Measurements from ENCODE around the gene SMAD6. TPM values are rescaled to one million over a fixed set of nuclear protein-coding genes. Genes with fewer than 3 reads are reported as not detected.

Gene SMAD6
- 54.6 and 73.2 TPM in 2 replicates for total RNA-seq (2011; cell fraction: chromatin; rRNA removed; ENCODE audit: low replicate concordance)
- 34.3 and 36.4 TPM in 2 replicates for total RNA-seq (2011; cell fraction: nucleolus; rRNA removed)
- 49.6 and 69.7 TPM in 2 replicates for total RNA-seq (2011; cell fraction: nucleoplasm; rRNA removed)
- total RNA-seq (2014; rRNA removed) = 11.3 and 14.5 TPM in 2 replicates
- 1.7 and 2.5 TPM in 2 replicates for total RNA-seq (2014; rRNA removed; fragmentation: Illumina TruSeq; extraction: Trizol)
- 3.7 and 4.1 TPM in 2 replicates for total RNA-seq (2015; rRNA removed; fragmentation: Illumina TruSeq; extraction: Trizol)
- 14.2 and 15.5 TPM in 2 replicates for total RNA-seq (2021)
- polyA plus RNA-seq (2011; rRNA removed) = 5.3 and 9.2 TPM in 2 replicates
- polyA plus RNA-seq (2011; cell fraction: cytosol; rRNA removed) = 4.6 and 10.2 TPM in 2 replicates
- polyA plus RNA-seq (2011; cell fraction: nucleus; rRNA removed) = 10.8 and 14.0 TPM in 2 replicates
- polyA plus RNA-seq (2012) = 7.4 and 21.2 TPM in 2 replicates
- polyA plus RNA-seq (2014; fragmentation: Illumina TruSeq; extraction: Trizol) = 1.1 and 1.4 TPM in 2 replicates
- polyA plus RNA-seq (2014; fragmentation: Nextera tagmentation; extraction: Ambion mirVana) = under 1 TPM; 0.10 to 0.13 TPM
- polyA plus RNA-seq (2014; rRNA removed) = 4.6 and 6.9 TPM in 2 replicates
- polyA minus RNA-seq (2011; rRNA and poly(A)+ RNA removed) = 7.7 and 9.1 TPM in 2 replicates
- 12.8 and 25.8 TPM in 2 replicates for polyA minus RNA-seq (2011; cell fraction: cytosol; rRNA and poly(A)+ RNA removed)
- polyA minus RNA-seq (2011; cell fraction: nucleus; rRNA and poly(A)+ RNA removed) = 13.9 and 32.1 TPM in 2 replicates
- Bru-seq, nascent RNA = percentile 82 among the genes with signal in this experiment
- percentile 58 among the genes with signal in this experiment for BruChase-seq, experiment 1, labeled RNA remaining after a 2-hour chase
- BruChase-seq, experiment 2, labeled RNA remaining after a 6-hour chase = percentile 53 among the genes with signal in this experiment
- long read RNA-seq, experiment 1, full-length matches to known transcripts = 11 of 14 reads
- long read RNA-seq, experiment 1, partial matches to known transcripts = 0 of 14 reads
- long read RNA-seq, experiment 1, other reads (novel, unspliced or antisense) = 3 of 14 reads
- long read RNA-seq, experiment 2, full-length matches to known transcripts = 3 of 24 reads
- long read RNA-seq, experiment 2, partial matches to known transcripts = 3 of 24 reads
- long read RNA-seq, experiment 2, other reads (novel, unspliced or antisense) = 18 of 24 reads
- long read RNA-seq, experiment 3 = 0 reads

DNA sequence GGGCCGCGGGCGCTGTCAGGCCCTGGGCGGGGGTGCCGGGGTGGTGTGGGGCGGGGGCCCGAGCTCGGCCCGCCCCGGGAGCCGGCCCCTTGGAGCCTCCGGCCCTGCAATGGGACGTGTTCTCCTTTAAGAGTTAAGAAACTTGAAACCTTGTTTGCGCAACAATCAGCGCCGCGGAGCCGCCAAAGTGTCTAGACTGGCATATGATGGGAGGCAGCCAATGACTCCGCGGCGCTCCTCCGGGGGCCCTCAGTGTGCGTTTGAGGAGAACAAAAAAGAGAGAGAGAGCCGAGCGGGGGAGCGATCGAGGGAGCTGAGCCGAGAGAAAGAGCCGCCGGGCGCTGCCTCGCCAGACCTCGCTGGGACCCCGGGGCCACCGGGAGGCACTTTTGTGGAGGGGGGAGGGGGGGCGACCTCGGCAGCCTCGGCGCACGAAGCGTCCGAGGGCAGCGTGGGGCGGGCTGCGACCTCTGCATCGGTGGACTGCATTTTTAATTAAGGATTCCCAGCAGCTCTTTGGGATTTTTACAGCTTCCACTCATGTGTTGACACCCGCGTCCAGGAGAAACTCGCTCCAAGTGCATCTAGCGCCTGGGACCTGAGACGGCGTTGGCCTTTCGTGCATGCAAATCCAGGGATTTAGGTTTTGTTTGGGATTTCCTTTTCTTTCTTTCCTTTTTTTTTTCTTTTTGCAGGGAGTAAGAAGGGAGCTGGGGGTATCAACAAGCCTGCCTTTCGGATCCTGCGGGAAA, at the start of gene SMAD6:
Gene SMAD6 (plus strand): TSS at position 202 of the 752 bp plus-strand sequence. CDS start 1,023 bp downstream, outside the sequence.
- H3K4me3 ChIP-seq = peak within 1 kb of the TSS; percentile 49
- DNase-seq (ENCODE audit: extremely low read depth in 1 of 4, low spot score in 3 of 4) (peak; percentile 82 to 95 (median 85)), ATAC-seq (peak; percentile 78), FAIRE-seq (peak; percentile 87)
- peak within 1 kb of the TSS; percentile 34 for H2AFZ ChIP-seq (ENCODE audit: low read depth, low read length)
- peak within 1 kb of the TSS; percentile 32 to 92 for H3K9ac ChIP-seq (ENCODE audit: insufficient read depth in 1 of 2, low read depth in 2 of 2, low read length in 2 of 2)
- H3K9me3 ChIP-seq (replicated peaks; ENCODE audit: control insufficient read depth, insufficient read depth, low read depth, low read length) = no peaks in the 10 kb centered on the region
- no TSS peak for BruUV-seq (replicated peaks)
- H4K20me1 ChIP-seq (replicated peaks; ENCODE audit: control insufficient read depth, insufficient read depth, low read length) = peaks cover 20% of the 10 kb centered on the region
- intact Hi-C loops (cut with micrococcal nuclease) (no loop called here), in situ Hi-C loops (cut with MboI) (no loop called here)
- POLR2A ChIA-PET = interaction anchor here (0.9 to 1.8 kb wide), 5 partner anchors 9 to 73 kb away, joined by 3 to 6 read pairs (median 4); no protein-coding TSS in a partner anchor
- peak within 1 kb of the TSS; percentile 81 for H3K4me2 ChIP-seq (ENCODE audit: insufficient read depth, low read length)
- 0 out of 3 replicates have a peak, but pooled peaks cover 2% of the 10 kb centered on the region for H3K36me3 ChIP-seq (ENCODE audit: control insufficient read depth, insufficient read depth, low read length)
- peaks cover 8 to 56% of the 10 kb centered on the region in 2 experiments; a peak in 3 of 5 replicates for H3K4me1 ChIP-seq (replicated peaks in 1 of 2; ENCODE audit: control insufficient read depth in 2 of 2, insufficient read depth in 2 of 2, low read length in 2 of 2)
- H3K27me3 ChIP-seq (ENCODE audit: control insufficient read depth in 2 of 2, insufficient read depth in 2 of 2, low read length in 2 of 2) = no peaks in the 10 kb centered on the region
- no peaks in the 10 kb centered on the region for H3K9me1 ChIP-seq (ENCODE audit: control insufficient read depth, insufficient read depth, low read length)
- peaks cover 58% of the 10 kb centered on the region for H3K79me2 ChIP-seq (ENCODE audit: control insufficient read depth, insufficient read depth, low read length)
- peak within 1 kb of the TSS; percentile 58 for H3K27ac ChIP-seq (ENCODE audit: extremely low read depth, low read depth, low read length)
- WGBS (ENCODE audit: insufficient coverage, low coverage, missing lambda C conversion rate) = 8% methylated on average over 35 of the region's 55 CpGs
- CTCF ChIA-PET (ENCODE audit: low intra/inter-chr PET ratio) = no interaction called here
- TF ChIP-seq, protein P1, sequence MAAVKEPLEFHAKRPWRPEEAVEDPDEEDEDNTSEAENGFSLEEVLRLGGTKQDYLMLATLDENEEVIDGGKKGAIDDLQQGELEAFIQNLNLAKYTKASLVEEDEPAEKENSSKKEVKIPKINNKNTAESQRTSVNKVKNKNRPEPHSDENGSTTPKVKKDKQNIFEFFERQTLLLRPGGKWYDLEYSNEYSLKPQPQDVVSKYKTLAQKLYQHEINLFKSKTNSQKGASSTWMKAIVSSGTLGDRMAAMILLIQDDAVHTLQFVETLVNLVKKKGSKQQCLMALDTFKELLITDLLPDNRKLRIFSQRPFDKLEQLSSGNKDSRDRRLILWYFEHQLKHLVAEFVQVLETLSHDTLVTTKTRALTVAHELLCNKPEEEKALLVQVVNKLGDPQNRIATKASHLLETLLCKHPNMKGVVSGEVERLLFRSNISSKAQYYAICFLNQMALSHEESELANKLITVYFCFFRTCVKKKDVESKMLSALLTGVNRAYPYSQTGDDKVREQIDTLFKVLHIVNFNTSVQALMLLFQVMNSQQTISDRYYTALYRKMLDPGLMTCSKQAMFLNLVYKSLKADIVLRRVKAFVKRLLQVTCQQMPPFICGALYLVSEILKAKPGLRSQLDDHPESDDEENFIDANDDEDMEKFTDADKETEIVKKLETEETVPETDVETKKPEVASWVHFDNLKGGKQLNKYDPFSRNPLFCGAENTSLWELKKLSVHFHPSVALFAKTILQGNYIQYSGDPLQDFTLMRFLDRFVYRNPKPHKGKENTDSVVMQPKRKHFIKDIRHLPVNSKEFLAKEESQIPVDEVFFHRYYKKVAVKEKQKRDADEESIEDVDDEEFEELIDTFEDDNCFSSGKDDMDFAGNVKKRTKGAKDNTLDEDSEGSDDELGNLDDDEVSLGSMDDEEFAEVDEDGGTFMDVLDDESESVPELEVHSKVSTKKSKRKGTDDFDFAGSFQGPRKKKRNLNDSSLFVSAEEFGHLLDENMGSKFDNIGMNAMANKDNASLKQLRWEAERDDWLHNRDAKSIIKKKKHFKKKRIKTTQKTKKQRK (IDR thresholded peaks at IDR 0.05; ENCODE audit: borderline replicate concordance, low read depth, low read length) = no peak
- TF ChIP-seq SIRT6 (IDR thresholded peaks at IDR 0.05; ENCODE audit: low read depth, low read length) (no peak), CBFA2T2 (conservative IDR thresholded peaks at IDR 0.05) (peak; percentile 35), DACH1 (IDR thresholded peaks at IDR 0.05; ENCODE audit: partially characterized antibody) (peak; percentile 61), IRF2 (CRISPR knock-in tag; IDR thresholded peaks at IDR 0.05) (no peak), ZFPM2 (CRISPR knock-in tag; IDR thresholded peaks at IDR 0.05) (no peak), ZNF699 (CRISPR knock-in tag; IDR thresholded peaks at IDR 0.05; ENCODE audit: insufficient replicate concordance) (no peak), ETV5 (CRISPR knock-in tag; IDR thresholded peaks at IDR 0.05; ENCODE audit: low read depth) (no peak), FOXJ3 (CRISPR knock-in tag; IDR thresholded peaks at IDR 0.05) (no peak), SP1 (CRISPR knock-in tag; IDR thresholded peaks at IDR 0.05) (no peak), ZNF384 (IDR thresholded peaks at IDR 0.05; ENCODE audit: low read depth, low read length) (no peak)
- TF ChIP-seq, protein P2, sequence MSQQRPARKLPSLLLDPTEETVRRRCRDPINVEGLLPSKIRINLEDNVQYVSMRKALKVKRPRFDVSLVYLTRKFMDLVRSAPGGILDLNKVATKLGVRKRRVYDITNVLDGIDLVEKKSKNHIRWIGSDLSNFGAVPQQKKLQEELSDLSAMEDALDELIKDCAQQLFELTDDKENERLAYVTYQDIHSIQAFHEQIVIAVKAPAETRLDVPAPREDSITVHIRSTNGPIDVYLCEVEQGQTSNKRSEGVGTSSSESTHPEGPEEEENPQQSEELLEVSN (IDR thresholded peaks at IDR 0.05; ENCODE audit: borderline replicate concordance in 1 of 2, extremely low read depth in 1 of 2, insufficient read depth in 1 of 2, insufficient read length in 1 of 2, low read depth in 1 of 2, low read length in 1 of 2, poor library complexity in 1 of 2, severe bottlenecking in 1 of 2) = no peak

Data from K562 (cell line).